Vagina (tissue), 2 donors: ENCODE measurements around the gene CEACAM3. TPM values are rescaled to one million over a fixed set of nuclear protein-coding genes. Genes with fewer than 3 reads are reported as not detected.
A peak's percentile ranks its signal among the peaks of the same experiment; 100 is the strongest.

ENCODE experiments used
- DNase-seq, 2 donors: peaks; one replicate each; pipeline ENCODE4 v3.0.0-alpha.2; 2017; ENCODE audit errors: extremely low spot score in 2 of 2
- H3K27ac ChIP-seq: fragments of 200-600 bp; sonication (generic); one replicate; pipeline ENCODE4 v1.5.1; 2019
- H3K27me3 ChIP-seq: fragments of 200-600 bp; sonication (generic); one replicate; pipeline ENCODE4 v1.5.1; 2019
- H3K36me3 ChIP-seq, 2 donors: fragments of 200-600 bp; sonication (generic); one replicate each; pipeline ENCODE4 v1.5.1; 2017 to 2019
- H3K4me1 ChIP-seq: fragments of 200-600 bp; sonication (generic); one replicate; pipeline ENCODE4 v1.5.1; 2019
- H3K4me3 ChIP-seq, 2 donors: fragments of 200-600 bp; sonication (generic); 1 replicate in 1 of 2; 2 replicates in 1 of 2; pipeline ENCODE4 v1.5.1; 2016 to 2019
- H3K9me3 ChIP-seq: fragments of 200-600 bp; sonication (generic); one replicate; pipeline ENCODE4 v1.5.1; 2019
- POLR2A ChIP-seq, 2 donors: fragments of 450-650 bp; IDR thresholded peaks; one replicate each; pipeline ENCODE4 v1.6.1; 2017; ENCODE audit warnings: antibody characterized with exemption in 2 of 2, mild to moderate bottlenecking in 2 of 2, moderate library complexity in 2 of 2
- POLR2AphosphoS5 ChIP-seq, 2 donors: sonication (generic); formaldehyde crosslinking; IDR thresholded peaks; one replicate each; pipeline ENCODE4 v1.9.0; 2017; ENCODE audit warnings: antibody characterized with exemption in 2 of 2, mild to moderate bottlenecking in 2 of 2, low read depth in 1 of 2; ENCODE audit not compliant: insufficient read depth in 1 of 2
- intact Hi-C: fragments of 100-400 bp; cut with DNase I; formaldehyde crosslinking; loops from one replicate; pipeline ENCODE4 v1.15.1; 2023
- total RNA-seq: library from RNA; depleted of rRNA; stranded (reverse); fragments of >200 nt; gene quantifications from one replicate; pipeline ENCODE4 v1.2.3, GENCODE V29; 2016
- TF ChIP-seq, protein P1 (sequence below), 3 experiments: fragments of 450-650 bp in 2 of 3; fragments of 200-600 bp in 1 of 3; sonication (generic) in 1 of 3; IDR thresholded peaks; one replicate each; pipeline ENCODE4 v1.5.1; 2017 to 2019; ENCODE audit warnings: antibody characterized with exemption in 3 of 3, mild to moderate bottlenecking in 2 of 3, moderate library complexity in 2 of 3

Gene CEACAM3
- total RNA-seq, 1 donor from 2014 or later, result not detected

DNA sequence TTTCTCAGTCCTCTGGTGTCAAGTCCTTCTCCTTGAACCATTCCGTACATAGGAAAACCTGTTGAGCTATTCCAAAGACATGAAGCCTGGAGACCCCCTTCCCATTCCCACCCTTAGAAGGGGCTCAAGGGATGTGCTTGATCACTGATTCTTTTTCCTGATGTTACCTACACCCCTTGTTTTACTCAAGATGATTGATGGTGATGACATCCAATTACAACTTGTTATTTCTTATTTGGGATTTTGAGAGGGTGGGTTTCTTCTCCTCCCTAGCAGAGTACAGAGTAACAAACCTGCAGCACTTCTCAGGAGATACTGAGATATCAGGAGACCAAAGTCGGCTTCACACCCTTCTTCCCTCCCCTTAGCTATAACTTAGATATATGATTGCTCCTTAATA is 57.0 kb downstream of the CEACAM3 start:
- H3K4me3 ChIP-seq, result no peak overlapping the region
- H3K9me3 ChIP-seq, result no peaks in the 10 kb centered on the region
- no peaks in the 10 kb centered on the region for H3K36me3 ChIP-seq
- H3K27me3 ChIP-seq, result no peaks in the 10 kb centered on the region
- H3K27ac ChIP-seq, result no peak overlapping the region
- DNase-seq, result no peak
- no peak for TF ChIP-seq POLR2AphosphoS5 (IDR thresholded peaks at IDR 0.05; ENCODE audit: insufficient read depth in 1 of 2, low read depth in 1 of 2)
- TF ChIP-seq POLR2A (IDR thresholded peaks at IDR 0.05), result no peak
- TF ChIP-seq, protein P1, sequence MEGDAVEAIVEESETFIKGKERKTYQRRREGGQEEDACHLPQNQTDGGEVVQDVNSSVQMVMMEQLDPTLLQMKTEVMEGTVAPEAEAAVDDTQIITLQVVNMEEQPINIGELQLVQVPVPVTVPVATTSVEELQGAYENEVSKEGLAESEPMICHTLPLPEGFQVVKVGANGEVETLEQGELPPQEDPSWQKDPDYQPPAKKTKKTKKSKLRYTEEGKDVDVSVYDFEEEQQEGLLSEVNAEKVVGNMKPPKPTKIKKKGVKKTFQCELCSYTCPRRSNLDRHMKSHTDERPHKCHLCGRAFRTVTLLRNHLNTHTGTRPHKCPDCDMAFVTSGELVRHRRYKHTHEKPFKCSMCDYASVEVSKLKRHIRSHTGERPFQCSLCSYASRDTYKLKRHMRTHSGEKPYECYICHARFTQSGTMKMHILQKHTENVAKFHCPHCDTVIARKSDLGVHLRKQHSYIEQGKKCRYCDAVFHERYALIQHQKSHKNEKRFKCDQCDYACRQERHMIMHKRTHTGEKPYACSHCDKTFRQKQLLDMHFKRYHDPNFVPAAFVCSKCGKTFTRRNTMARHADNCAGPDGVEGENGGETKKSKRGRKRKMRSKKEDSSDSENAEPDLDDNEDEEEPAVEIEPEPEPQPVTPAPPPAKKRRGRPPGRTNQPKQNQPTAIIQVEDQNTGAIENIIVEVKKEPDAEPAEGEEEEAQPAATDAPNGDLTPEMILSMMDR (IDR thresholded peaks at IDR 0.05), result no peak
- intact Hi-C loops, result no loop called here
- no peaks in the 10 kb centered on the region for H3K4me1 ChIP-seq

DNA sequence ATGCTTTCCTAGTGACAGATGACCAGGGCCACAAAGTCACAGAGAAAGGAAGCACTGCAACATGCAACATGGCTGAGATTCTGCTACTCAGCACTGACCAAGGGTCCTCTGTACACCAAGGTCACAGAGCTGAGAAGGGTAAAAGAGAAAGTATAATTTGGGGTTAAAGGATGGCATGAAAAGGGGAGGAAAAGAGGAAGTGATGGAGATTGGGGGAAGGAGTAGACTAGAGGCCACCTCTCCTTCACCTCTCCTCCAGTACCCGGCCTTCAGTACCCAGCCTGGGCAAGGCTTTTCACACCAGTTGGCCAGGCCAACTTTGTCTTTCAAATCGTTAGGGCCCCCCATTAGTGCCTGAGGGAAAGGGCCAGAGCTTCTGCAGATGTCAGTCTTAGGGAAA is 57.4 kb downstream of the CEACAM3 start:
- H3K27ac ChIP-seq, result no peak overlapping the region
- no peaks in the 10 kb centered on the region for H3K27me3 ChIP-seq
- no peak for DNase-seq
- no peaks in the 10 kb centered on the region for H3K36me3 ChIP-seq
- TF ChIP-seq, protein P1 (IDR thresholded peaks at IDR 0.05), result no peak
- TF ChIP-seq POLR2AphosphoS5 (IDR thresholded peaks at IDR 0.05; ENCODE audit: insufficient read depth in 1 of 2, low read depth in 1 of 2) (no peak), POLR2A (IDR thresholded peaks at IDR 0.05) (no peak)
- no peaks in the 10 kb centered on the region for H3K4me1 ChIP-seq
- no peak overlapping the region for H3K4me3 ChIP-seq
- no peaks in the 10 kb centered on the region for H3K9me3 ChIP-seq
- intact Hi-C loops, result no loop called here

DNA sequence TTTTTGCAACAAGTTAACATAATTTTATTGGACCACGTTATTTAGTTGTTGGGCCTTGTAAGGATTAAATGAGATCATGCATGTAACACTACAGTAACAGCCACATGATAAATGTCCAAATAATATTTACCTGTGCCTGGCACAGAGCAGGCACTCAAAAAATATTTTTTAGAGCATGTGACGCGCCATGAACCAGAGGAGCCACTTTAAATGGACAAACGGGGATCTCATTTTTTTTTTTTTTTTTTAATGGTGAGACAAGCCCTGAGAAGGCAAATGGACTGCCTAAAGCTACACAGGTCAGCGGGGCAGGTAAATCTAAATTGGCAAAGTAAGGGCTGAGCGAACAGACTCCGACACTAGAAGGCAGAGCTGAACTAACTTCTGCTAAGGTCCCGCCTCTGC is 62.8 kb downstream of the CEACAM3 start:
- TF ChIP-seq POLR2A (IDR thresholded peaks at IDR 0.05), result no peak

DNA sequence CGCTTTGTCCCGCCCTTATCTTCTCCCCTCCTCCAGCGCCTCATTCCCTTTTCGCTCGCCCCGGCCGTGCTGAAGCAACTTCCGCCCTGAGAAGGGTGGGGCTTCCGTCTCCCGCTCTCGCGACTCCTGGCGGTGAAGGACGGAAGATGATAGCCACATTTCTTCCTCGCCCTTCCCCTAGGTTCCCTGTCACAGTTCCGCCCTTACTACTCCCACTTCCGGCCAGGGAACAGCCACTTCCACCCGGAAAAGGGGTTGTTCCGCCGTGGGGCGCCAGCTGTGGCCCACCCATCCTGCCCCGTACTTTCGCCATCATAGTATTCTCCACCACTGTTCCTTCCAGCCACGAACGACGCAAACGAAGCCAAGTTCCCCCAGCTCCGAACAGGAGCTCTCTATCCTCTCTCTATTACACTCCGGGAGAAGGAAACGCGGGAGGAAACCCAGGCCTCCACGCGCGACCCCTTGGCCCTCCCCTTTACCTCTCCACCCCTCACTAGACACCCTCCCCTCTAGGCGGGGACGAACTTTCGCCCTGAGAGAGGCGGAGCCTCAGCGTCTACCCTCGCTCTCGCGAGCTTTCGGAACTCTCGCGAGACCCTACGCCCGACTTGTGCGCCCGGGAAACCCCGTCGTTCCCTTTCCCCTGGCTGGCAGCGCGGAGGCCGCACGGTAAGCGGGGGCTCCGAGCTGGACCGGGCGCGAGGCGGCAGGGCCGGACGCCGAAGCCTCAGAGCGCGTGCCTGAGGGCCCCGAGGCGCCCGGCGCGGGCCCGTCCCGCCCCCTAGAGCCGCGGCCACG is 63.4 kb downstream of the CEACAM3 start, which contains the start of gene RPS19:
Gene RPS19, plus strand, starts transcription at position 638 of the 801 bp plus-strand sequence. CDS start 520 bp downstream, outside the sequence.
- H3K27ac ChIP-seq, result peak within 1 kb of the TSS; percentile 92
- DNase-seq, result peak; percentile 98 to 99
- H3K27me3 ChIP-seq, result no peaks in the 10 kb centered on the region
- no peak for TF ChIP-seq POLR2A (IDR thresholded peaks at IDR 0.05)
- peak; percentile 94 to 97 for TF ChIP-seq POLR2AphosphoS5 (IDR thresholded peaks at IDR 0.05; ENCODE audit: insufficient read depth in 1 of 2, low read depth in 1 of 2)
- TF ChIP-seq, protein P1 (IDR thresholded peaks at IDR 0.05), result peak; percentile 6 to 77 (median 33)
- peaks cover 41% of the 10 kb centered on the region for H3K4me1 ChIP-seq
- intact Hi-C loops, result no loop called here
- H3K4me3 ChIP-seq, result peak within 1 kb of the TSS; percentile 94 to 95
- H3K9me3 ChIP-seq, result no peaks in the 10 kb centered on the region
- H3K36me3 ChIP-seq, result peaks cover 0 to 28% of the 10 kb centered on the region in 2 donors

More for the DNA sequence above, 62.8 kb downstream of the CEACAM3 start:
- Histone ChIP-seq H3K9me3 (no peaks in the 10 kb centered on the region), H3K36me3 (peaks cover 0 to 22% of the 10 kb centered on the region in 2 donors), H3K27ac (no peak overlapping the region), H3K4me1 (peaks cover 35% of the 10 kb centered on the region), H3K27me3 (no peaks in the 10 kb centered on the region), H3K4me3 (peak overlapping the region; percentile 94 to 95)
- intact Hi-C loops, result no loop called here
- DNase-seq, result no peak

DNA sequence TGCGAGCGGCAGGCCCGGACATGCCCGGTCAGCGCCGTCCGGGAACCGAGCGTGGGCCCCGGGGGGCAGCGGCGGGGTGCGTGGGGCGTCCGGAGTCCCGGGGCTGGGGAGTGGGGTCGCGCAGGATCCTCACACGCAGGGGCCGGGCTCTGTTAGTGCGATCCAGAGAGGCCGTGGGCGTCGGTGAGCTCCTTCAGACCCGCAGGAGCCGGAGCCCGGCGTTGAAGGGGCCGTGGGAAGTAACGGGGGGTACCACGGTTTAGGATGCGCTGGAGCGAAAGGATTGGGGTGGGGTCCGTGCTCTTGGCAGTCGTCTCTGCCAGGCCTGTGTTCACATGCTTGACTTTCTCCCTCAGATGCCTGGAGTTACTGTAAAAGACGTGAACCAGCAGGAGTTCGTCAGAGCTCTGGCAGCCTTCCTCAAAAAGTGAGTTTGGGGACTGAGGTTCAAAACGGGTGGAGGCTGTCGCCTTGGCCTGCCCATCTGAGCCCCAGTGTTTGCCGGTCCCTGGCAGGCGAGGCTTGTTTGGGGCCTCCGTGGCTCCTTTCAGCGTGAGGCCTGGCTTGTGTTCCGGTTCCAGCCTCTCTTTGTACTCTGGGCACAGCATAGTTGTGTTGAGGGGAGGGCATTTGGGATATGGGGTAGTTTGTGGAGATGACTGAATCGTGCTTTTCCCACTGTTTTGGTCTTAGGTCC is 64.2 kb downstream of the CEACAM3 start:
- peak overlapping the region; percentile 92 for H3K27ac ChIP-seq
- peaks cover 0 to 35% of the 10 kb centered on the region in 2 donors for H3K36me3 ChIP-seq
- intact Hi-C loops, result no loop called here
- H3K9me3 ChIP-seq, result no peaks in the 10 kb centered on the region
- H3K4me1 ChIP-seq, result peaks cover 44% of the 10 kb centered on the region
- no peaks in the 10 kb centered on the region for H3K27me3 ChIP-seq
- DNase-seq, result no peak
- TF ChIP-seq POLR2AphosphoS5 (IDR thresholded peaks at IDR 0.05; ENCODE audit: insufficient read depth in 1 of 2, low read depth in 1 of 2) (no peak), POLR2A (IDR thresholded peaks at IDR 0.05) (no peak)
- TF ChIP-seq, protein P1 (IDR thresholded peaks at IDR 0.05), result no peak
- peak overlapping the region; percentile 94 to 95 for H3K4me3 ChIP-seq

Other genes starting within 250 kb of the CEACAM3 start
- not detected for gene CEACAM21, start 220.4 kb upstream of the CEACAM3 start, total RNA-seq
- not detected for gene CEACAM4, start 169.5 kb upstream of the CEACAM3 start, total RNA-seq
- gene CEACAM7, start 108.3 kb upstream of the CEACAM3 start, total RNA-seq, result 3.4 TPM
- gene CEACAM5, start 88.0 kb upstream of the CEACAM3 start, total RNA-seq, result 52.1 TPM
- gene CEACAM6, start 41.1 kb upstream of the CEACAM3 start, total RNA-seq, result 6.9 TPM
- not detected for gene LYPD4, start 48.1 kb downstream of the CEACAM3 start, total RNA-seq
- not detected for gene DMRTC2, start 48.5 kb downstream of the CEACAM3 start, total RNA-seq
- 1,554 TPM for gene RPS19, start 63.7 kb downstream of the CEACAM3 start, total RNA-seq
- gene CD79A, start 80.7 kb downstream of the CEACAM3 start, total RNA-seq, result not detected
- gene ARHGEF1, start 86.6 kb downstream of the CEACAM3 start, total RNA-seq, result 114 TPM
- 0.49 TPM for gene ERFL, start 131.9 kb downstream of the CEACAM3 start, total RNA-seq
- 263 TPM for gene RABAC1, start 162.7 kb downstream of the CEACAM3 start, total RNA-seq
- gene ATP1A3, start 197.6 kb downstream of the CEACAM3 start, total RNA-seq, result 4.7 TPM